K562 (cell line): ENCODE data around the gene TSSK2. TPM values are rescaled to one million over a fixed set of nuclear protein-coding genes. Genes with fewer than 3 reads are reported as not detected.

Experiments
- ATF1 ChIP-seq, 2 experiments: fragments of 450-650 bp in 1 of 2; IDR thresholded peaks; 2 replicates each; pipeline ENCODE4 v1.6.1; 2016; ENCODE audit warnings: missing compliant biosample characterization in 1 of 2, missing genetic modification characterization in 1 of 2
- DMBX1 ChIP-seq: fragments of 250-450 bp; sonication (Bioruptor Pico); IDR thresholded peaks from 2 replicates; pipeline ENCODE4 v1.8.0; 2022; ENCODE audit warnings: inconsistent platforms, mild to moderate bottlenecking, moderate library complexity, borderline replicate concordance
- E2F3 ChIP-seq: fragments of 250-450 bp; sonication (Bioruptor Pico); IDR thresholded peaks from 2 replicates; pipeline ENCODE4 v1.4.0; 2020; ENCODE audit warnings: mild to moderate bottlenecking
- EGR1 ChIP-seq: fragments of 450-650 bp; conservative IDR thresholded peaks from 2 replicates; pipeline ENCODE4 v1.6.1; 2017; ENCODE audit warnings: mild to moderate bottlenecking
- EP300 ChIP-seq: IDR thresholded peaks from 2 replicates; pipeline ENCODE4 v1.6.1; 2012; ENCODE audit warnings: low read length, improper control_type of control experiment
- HDAC8 ChIP-seq: fragments of 450-650 bp; IDR thresholded peaks from 2 replicates; pipeline ENCODE4 v1.6.1; 2016; ENCODE audit warnings: mild to moderate bottlenecking, missing genetic modification characterization, moderate library complexity, missing compliant biosample characterization
- MAZ ChIP-seq, 2 experiments: fragments of 450-650 bp in 1 of 2; sonication (generic) in 1 of 2; formaldehyde crosslinking; IDR thresholded peaks in 1 of 2; conservative IDR thresholded peaks in 1 of 2; 2 replicates each; pipeline versions ENCODE4 v1.4.0 to v1.5.0; 2020; ENCODE audit warnings: mild to moderate bottlenecking in 1 of 2, missing genetic modification reagents in 1 of 2
- NR2F6 ChIP-seq: fragments of 450-650 bp; formaldehyde crosslinking; IDR thresholded peaks from 2 replicates; pipeline ENCODE4 v1.4.0; 2020; ENCODE audit warnings: mild to moderate bottlenecking
- RREB1 ChIP-seq: fragments of 250-450 bp; sonication (Bioruptor Pico); IDR thresholded peaks from 2 replicates; pipeline ENCODE4 v1.4.0; 2020
- SMAD4 ChIP-seq: fragments of 250-450 bp; sonication (Bioruptor Pico); conservative IDR thresholded peaks from 2 replicates; pipeline ENCODE4 v1.8.0; 2021; ENCODE audit warnings: inconsistent platforms, mild to moderate bottlenecking, moderate library complexity
- SP1 ChIP-seq: sonication (generic); formaldehyde crosslinking; IDR thresholded peaks from 2 replicates; pipeline ENCODE4 v1.8.1; 2022; ENCODE audit warnings: mild to moderate bottlenecking, missing genetic modification reagents
- TCF15 ChIP-seq: fragments of 250-450 bp; sonication (Bioruptor Pico); IDR thresholded peaks from 2 replicates; pipeline ENCODE4 v1.8.0; 2022; ENCODE audit warnings: moderate library complexity, mild to moderate bottlenecking, inconsistent platforms
- ZNF318 ChIP-seq, 2 experiments: fragments of 450-650 bp; IDR thresholded peaks; 2 replicates each; pipeline ENCODE4 v1.6.1; 2016; ENCODE audit warnings: mild to moderate bottlenecking in 2 of 2, borderline replicate concordance in 1 of 2, low read depth in 1 of 2, moderate library complexity in 1 of 2
- polyA plus RNA-seq, 8 experiments: library from polyadenylated mRNA; depleted of rRNA in 4 of 8; stranded (reverse) in 5 of 8; unstranded in 3 of 8; fragments of >200 nt; fragmentation: Nextera tagmentation in 2 of 8; fragmentation: Illumina TruSeq in 1 of 8; extraction: Ambion mirVana in 2 of 8; extraction: Trizol in 1 of 8; gene quantifications; 2 replicates each; pipeline versions ENCODE4 v1.2.1 to v1.2.3, GENCODE V29; 2011 to 2014; ENCODE audit warnings: inconsistent platforms in 1 of 8, missing spikeins in 1 of 8
- total RNA-seq, 7 experiments: library from RNA; depleted of rRNA in 6 of 7; stranded (reverse); fragments of >200 nt in 6 of 7; fragmentation: Illumina TruSeq in 2 of 7; extraction: Trizol in 2 of 7; gene quantifications; 2 replicates each; pipeline versions ENCODE4 v1.2.1 to v1.2.3, GENCODE V29; 2011 to 2021; ENCODE audit warnings: low replicate concordance in 1 of 7

TSSK2 gene
- total and polyA plus RNA-seq, 9 of the 15 experiments (the other 6 are each of a cell fraction or from before 2014, with no cell fraction given), result 0.04 TPM; not detected in 8

GRCh38 chr22:19122143-19122751 is 8.9 kb upstream of the TSSK2 start, which contains the start of gene DGCR2 (continued):
- TF ChIP-seq ATF1 (CRISPR knock-in tag; IDR thresholded peaks at IDR 0.05), result peak; percentile 81
- peak; percentile 89 for TF ChIP-seq ATF1 (tag; IDR thresholded peaks at IDR 0.05)
- no peak for TF ChIP-seq SP1 (CRISPR knock-in tag)
- peak; percentile 83 for TF ChIP-seq SMAD4 (CRISPR knock-in tag)
- peak; percentile 89 for TF ChIP-seq HDAC8 (tag)
- TF ChIP-seq NR2F6 (CRISPR knock-in tag), result no peak
- peak; percentile 94 for TF ChIP-seq E2F3 (CRISPR knock-in tag)
- TF ChIP-seq EP300, result 0 out of 2 replicates have a peak, but pooled peaks have one; percentile 3
- no peak for TF ChIP-seq ZNF318 (IDR thresholded peaks at IDR 0.05; ENCODE audit: borderline replicate concordance in 1 of 2, low read depth in 1 of 2)
- peak; percentile 90 to 99 for TF ChIP-seq MAZ (CRISPR knock-in tag; conservative IDR thresholded peaks at IDR 0.05 in 1 of 2, IDR thresholded peaks at IDR 0.05 in 1 of 2)
- TF ChIP-seq DMBX1 (CRISPR knock-in tag), result peak; percentile 70
- TF ChIP-seq EGR1, result peak; percentile 40; the same call in 1 of the 2 replicates
- peak; percentile 91 for TF ChIP-seq RREB1 (CRISPR knock-in tag)
- no peak for TF ChIP-seq TCF15 (CRISPR knock-in tag)
